ENCODE data around the gene HSBP1L1.

Gene HSBP1L1

GRCh38 chr18:79964330-79965118 is at the start of gene HSBP1L1:
TSS of gene HSBP1L1 (plus strand) at chr18:79964643. CDS start at chr18:79964736, 93 bp downstream.
- peak in 3 of 14 donors; percentile 37 to 48 (median 47) for DNase-seq

GRCh38 chr18:79915161-79916127 is 49.0 kb upstream of the HSBP1L1 start:
- no peak for DNase-seq

- DNase-seq, result no peak
Observed at GRCh38 chr18:79916128-79916494, 48.3 kb upstream of the HSBP1L1 start.

- no peak for DNase-seq
Observed at GRCh38 chr18:79916546-79917168, 47.8 kb upstream of the HSBP1L1 start.

GRCh38 chr18:79917169-79917852 is 47.1 kb upstream of the HSBP1L1 start:
- DNase-seq, result no peak

GRCh38 chr18:79917853-79918614 is 46.4 kb upstream of the HSBP1L1 start:
- no peak for DNase-seq

GRCh38 chr18:79918615-79919011 is 45.8 kb upstream of the HSBP1L1 start:
- DNase-seq, result no peak

- DNase-seq, result no peak
Observed at GRCh38 chr18:79919089-79919488, 45.4 kb upstream of the HSBP1L1 start.

- no peak for DNase-seq
Observed at GRCh38 chr18:79921984-79922965, 42.2 kb upstream of the HSBP1L1 start.

- DNase-seq, result no peak
Observed at GRCh38 chr18:79922971-79923411, 41.5 kb upstream of the HSBP1L1 start.

GRCh38 chr18:79923896-79924585 is 40.4 kb upstream of the HSBP1L1 start:
- DNase-seq, result no peak

GRCh38 chr18:79924814-79925731 is 39.4 kb upstream of the HSBP1L1 start:
- peak in 6 of 14 donors; percentile 16 to 87 (median 40) for DNase-seq

GRCh38 chr18:79926306-79926705 is 38.1 kb upstream of the HSBP1L1 start:
- no peak for DNase-seq

- no peak for DNase-seq
Observed at GRCh38 chr18:79926715-79927606, 37.5 kb upstream of the HSBP1L1 start.

GRCh38 chr18:79927607-79928562 is 36.6 kb upstream of the HSBP1L1 start:
- no peak for DNase-seq

GRCh38 chr18:79928563-79928960 is 35.9 kb upstream of the HSBP1L1 start:
- DNase-seq, result no peak
